ENCODE measurements around the gene ST3GAL4. TPM values are rescaled to one million over a fixed set of nuclear protein-coding genes. Genes with fewer than 3 reads are reported as not detected.

The ST3GAL4 gene
- total RNA-seq, 1 donor from 2014 or later = 19.1 TPM

DNA sequence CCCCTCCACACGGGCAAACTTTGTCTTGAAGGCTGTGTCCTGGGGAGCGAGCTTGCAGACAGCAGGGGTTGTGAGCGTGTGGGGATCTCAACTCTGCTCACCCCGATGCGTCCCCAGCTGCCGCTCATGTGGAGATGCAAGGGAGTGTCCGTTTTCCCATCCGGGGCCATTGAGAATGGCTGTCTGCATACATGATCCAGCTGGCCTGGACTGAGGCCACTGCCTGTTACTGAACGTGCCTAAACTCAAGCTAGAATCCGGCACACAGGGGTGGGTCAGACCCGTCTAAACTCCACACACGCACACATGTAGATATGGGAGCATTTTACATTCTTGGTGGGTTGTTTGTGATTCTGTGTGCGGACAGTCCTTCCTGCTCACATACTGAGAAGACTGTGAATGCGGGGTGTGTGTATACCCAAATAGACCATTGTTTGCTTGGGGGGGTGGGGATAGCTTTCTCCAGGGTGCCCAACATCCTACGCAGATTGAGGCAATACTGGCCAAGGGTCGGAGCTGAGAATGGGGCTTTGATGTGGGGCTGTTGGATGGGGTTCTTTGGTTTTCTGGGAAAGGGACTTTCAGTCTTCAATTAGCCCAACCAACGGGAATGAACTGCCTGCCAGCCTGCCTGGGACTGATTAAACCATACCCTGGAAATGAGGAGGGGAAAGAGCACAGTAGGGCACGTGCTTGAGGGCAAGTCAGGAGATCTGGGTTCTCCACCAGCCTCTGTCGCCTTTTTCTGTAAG, 60.4 kb downstream of the ST3GAL4 start:
- H3K27ac Mint-ChIP-seq = peak overlapping the region; percentile 55
- no peaks in the 10 kb centered on the region for H3K9me3 Mint-ChIP-seq

DNA sequence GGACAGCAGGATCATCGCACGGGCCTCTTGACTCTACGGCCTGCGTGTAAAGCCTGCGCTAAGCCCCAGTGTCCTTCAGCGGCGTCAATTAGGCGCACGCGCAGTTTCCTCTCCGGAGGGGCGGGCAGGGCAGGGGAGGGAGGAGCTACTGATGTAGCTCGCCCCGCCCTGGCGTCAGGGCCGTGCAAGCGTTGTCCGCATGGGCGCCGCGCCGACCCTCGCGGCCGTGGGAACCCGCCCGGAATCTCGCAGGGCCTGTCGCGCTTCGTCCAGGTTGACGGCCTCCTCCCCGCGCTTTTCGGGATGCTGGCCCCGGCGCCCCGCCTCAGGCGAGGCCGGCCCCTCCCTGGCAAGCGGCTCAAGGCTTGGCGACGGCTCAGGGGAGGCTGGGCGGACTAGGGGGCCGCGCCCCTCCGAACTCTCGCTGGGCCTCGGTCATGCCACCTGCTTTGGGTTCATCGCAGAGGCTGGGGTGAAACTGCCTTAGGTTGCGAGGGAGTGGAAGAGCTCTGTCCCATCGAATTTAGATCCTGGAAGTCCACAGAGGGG, 61.1 kb downstream of the ST3GAL4 start:
- TF ChIP-seq, protein P1, sequence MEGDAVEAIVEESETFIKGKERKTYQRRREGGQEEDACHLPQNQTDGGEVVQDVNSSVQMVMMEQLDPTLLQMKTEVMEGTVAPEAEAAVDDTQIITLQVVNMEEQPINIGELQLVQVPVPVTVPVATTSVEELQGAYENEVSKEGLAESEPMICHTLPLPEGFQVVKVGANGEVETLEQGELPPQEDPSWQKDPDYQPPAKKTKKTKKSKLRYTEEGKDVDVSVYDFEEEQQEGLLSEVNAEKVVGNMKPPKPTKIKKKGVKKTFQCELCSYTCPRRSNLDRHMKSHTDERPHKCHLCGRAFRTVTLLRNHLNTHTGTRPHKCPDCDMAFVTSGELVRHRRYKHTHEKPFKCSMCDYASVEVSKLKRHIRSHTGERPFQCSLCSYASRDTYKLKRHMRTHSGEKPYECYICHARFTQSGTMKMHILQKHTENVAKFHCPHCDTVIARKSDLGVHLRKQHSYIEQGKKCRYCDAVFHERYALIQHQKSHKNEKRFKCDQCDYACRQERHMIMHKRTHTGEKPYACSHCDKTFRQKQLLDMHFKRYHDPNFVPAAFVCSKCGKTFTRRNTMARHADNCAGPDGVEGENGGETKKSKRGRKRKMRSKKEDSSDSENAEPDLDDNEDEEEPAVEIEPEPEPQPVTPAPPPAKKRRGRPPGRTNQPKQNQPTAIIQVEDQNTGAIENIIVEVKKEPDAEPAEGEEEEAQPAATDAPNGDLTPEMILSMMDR (conservative IDR thresholded peaks at IDR 0.05) = no peak
- Mint-ChIP-seq H3K9me3 (no peaks in the 10 kb centered on the region), H3K4me1 (ENCODE audit: unreplicated experiment) (peaks cover 11% of the 10 kb centered on the region), H3K27ac (peak overlapping the region; percentile 55), H3K27me3 (no peaks in the 10 kb centered on the region), H3K4me3 (peak overlapping the region; percentile 22), H3K36me3 (peaks cover 9% of the 10 kb centered on the region)
- DNase-seq (ENCODE audit: extremely low spot score, unreplicated experiment) = no peak

More for the DNA sequence above, 60.4 kb downstream of the ST3GAL4 start:
- peaks cover 10% of the 10 kb centered on the region for H3K36me3 Mint-ChIP-seq
- DNase-seq (ENCODE audit: extremely low spot score, unreplicated experiment) = no peak
- H3K27me3 Mint-ChIP-seq = no peaks in the 10 kb centered on the region
- peaks cover 12% of the 10 kb centered on the region for H3K4me1 Mint-ChIP-seq (ENCODE audit: unreplicated experiment)
- H3K4me3 Mint-ChIP-seq = peak overlapping the region; percentile 22
- TF ChIP-seq, protein P1 (conservative IDR thresholded peaks at IDR 0.05) = no peak

DNA sequence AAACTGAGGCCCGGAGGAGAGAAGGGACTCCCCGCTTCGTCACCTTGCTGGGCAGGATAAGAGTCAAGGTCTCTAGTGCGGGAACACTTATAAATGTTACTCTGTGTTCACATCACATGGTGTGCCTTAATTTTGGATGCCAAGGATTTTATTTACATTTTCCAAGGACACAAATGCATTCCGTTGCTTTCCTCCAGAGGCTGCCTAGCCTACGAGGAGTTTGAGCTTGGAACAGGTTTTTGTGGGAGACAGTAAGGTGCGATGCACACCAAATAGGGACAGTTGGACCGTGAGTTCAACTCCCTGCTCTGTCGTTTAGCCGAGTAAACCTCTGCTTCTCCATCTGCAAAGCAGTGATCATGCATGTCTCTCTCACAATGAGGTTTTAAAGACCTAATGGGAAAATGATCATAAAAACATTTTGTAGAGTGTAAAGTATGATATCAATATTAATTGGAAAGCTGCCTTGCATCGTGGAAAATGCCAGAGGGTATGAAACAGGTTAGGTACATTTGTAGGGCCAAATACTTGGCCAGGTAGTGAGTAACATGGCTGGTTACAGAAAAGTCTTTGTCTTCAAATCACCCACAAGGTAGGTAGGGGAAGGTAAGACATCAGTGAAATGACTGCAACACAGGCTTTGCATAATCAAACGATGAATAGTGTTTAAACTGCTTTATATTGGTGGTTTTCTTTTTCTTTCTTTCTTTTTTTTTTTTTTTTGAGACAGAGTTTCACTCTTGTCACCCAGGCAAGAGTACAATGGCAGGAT, 61.8 kb downstream of the ST3GAL4 start:
- H3K27me3 Mint-ChIP-seq = no peaks in the 10 kb centered on the region
- H3K27ac Mint-ChIP-seq = no peak overlapping the region
- TF ChIP-seq, protein P1 (conservative IDR thresholded peaks at IDR 0.05) = no peak
- H3K4me3 Mint-ChIP-seq = no peak overlapping the region
- DNase-seq (ENCODE audit: extremely low spot score, unreplicated experiment) = no peak
- H3K4me1 Mint-ChIP-seq (ENCODE audit: unreplicated experiment) = peaks cover 6% of the 10 kb centered on the region
- H3K9me3 Mint-ChIP-seq = no peaks in the 10 kb centered on the region
- peaks cover 5% of the 10 kb centered on the region for H3K36me3 Mint-ChIP-seq

DNA sequence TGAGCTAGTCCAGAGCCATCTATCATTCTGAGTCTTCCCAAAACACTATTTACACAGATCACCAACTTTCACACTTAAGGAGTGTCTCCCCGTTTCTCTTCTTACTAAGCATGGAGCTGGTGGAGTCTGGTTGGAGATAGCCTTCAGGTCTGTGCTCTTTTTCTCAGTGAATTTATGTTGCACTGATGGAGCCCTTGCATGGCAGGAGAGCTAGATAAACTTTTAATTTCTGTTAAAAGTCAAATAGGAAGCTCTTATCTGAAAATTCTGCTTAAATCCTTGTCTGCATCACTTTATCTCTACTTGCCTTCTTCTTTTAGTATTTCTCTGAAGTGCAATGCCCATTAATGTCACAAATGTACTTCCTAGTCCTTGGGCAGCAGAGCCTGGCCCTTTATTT, 63.4 kb downstream of the ST3GAL4 start:
- Mint-ChIP-seq H3K27me3 (no peaks in the 10 kb centered on the region), H3K4me3 (no peak overlapping the region), H3K27ac (no peak overlapping the region), H3K9me3 (no peaks in the 10 kb centered on the region), H3K4me1 (ENCODE audit: unreplicated experiment) (peaks cover 6% of the 10 kb centered on the region), H3K36me3 (peaks cover 5% of the 10 kb centered on the region)
- TF ChIP-seq, protein P1 (conservative IDR thresholded peaks at IDR 0.05) = no peak
- DNase-seq (ENCODE audit: extremely low spot score, unreplicated experiment) = no peak

DNA sequence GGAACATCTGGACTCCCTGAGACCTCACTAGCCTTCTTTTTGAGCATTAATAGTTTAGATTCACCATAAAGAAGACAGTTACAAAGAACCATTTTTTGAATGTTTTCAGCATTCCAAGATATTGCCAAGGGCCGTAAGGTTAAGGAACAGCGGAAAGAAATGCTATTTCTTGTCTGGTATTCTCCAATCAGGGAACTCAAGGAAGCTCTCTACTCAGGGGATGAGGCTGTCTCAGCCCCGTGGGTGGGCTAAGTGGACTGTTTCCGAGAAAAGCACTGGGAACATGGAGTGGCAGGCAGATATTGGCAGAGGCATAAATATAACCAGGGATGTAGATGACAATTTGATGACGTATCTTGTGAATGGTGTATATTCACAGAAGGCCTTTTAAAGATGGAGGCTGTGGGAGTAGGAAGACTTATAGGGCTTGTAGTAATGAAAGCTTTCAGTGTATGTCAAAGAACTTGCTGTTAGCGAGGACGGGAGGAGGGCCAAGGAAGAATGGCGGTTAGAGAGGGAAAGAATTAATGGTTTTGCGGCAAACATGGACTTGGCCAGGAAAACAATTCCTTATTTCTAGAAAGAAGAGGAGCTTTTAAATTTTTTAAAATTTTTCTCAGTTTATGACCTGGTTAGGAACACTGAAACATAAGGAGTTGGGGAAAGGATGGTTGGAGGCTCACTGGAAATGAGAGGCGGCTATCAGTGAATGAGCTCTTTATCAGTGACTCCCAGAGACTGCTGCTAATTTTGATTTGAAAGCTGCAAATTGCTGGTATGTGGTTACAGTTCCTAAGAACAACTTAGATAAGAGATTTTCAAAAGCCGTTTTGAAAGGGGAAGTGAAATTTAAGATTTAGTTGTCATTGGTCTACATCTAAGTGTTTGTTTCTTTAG, 64.6 kb downstream of the ST3GAL4 start:
- peaks cover 6% of the 10 kb centered on the region for H3K4me1 Mint-ChIP-seq (ENCODE audit: unreplicated experiment)
- no peak for DNase-seq (ENCODE audit: extremely low spot score, unreplicated experiment)
- H3K27me3 Mint-ChIP-seq = no peaks in the 10 kb centered on the region
- H3K4me3 Mint-ChIP-seq = no peak overlapping the region
- peaks cover 5% of the 10 kb centered on the region for H3K36me3 Mint-ChIP-seq
- no peaks in the 10 kb centered on the region for H3K9me3 Mint-ChIP-seq
- TF ChIP-seq, protein P1 (conservative IDR thresholded peaks at IDR 0.05) = no peak
- H3K27ac Mint-ChIP-seq = no peak overlapping the region

All from type B pancreatic cell (in vitro differentiated cells).